Pancreas (tissue), 10 donors: ENCODE results near the gene CPT1A. TPM values are rescaled to one million over a fixed set of nuclear protein-coding genes. Genes with fewer than 3 reads are reported as not detected.

Source experiments
- ATAC-seq, 4 donors: fragments of 200-7000 bp; cut with Tn5 transposase; one replicate each; pipeline versions ENCODE4 v1.8.0 to v1.9.1; 2020; ENCODE audit warnings: mild to moderate bottlenecking in 4 of 4, moderate library complexity in 4 of 4
- DNase-seq, 6 donors: peaks; one replicate each; pipeline ENCODE4 v3.0.0-alpha.2; 2020
- FAIRE-seq: peaks from 2 replicates; lab custom pipeline; 2012; peaks lifted over from hg19 to GRCh38; lab: Jason Lieb, UNC
- H3K27ac ChIP-seq, 4 donors: fragments of 200-600 bp; sonication (generic); 1 replicate in 3 of 4; 2 replicates in 1 of 4; pipeline versions ENCODE4 v1.5.0 to v1.8.0; 2020
- H3K27me3 ChIP-seq, 4 donors: fragments of 200-600 bp; one replicate each; pipeline ENCODE4 v1.8.0; 2021
- H3K36me3 ChIP-seq, 3 donors: fragments of 200-600 bp; sonication (generic) in 1 of 3; one replicate each; pipeline versions ENCODE4 v1.5.0 to v1.8.0; 2020 to 2021
- H3K4me1 ChIP-seq, 3 donors: fragments of 200-600 bp; one replicate each; pipeline ENCODE4 v1.8.0; 2021
- H3K4me3 ChIP-seq, 4 donors: fragments of 200-600 bp; sonication (generic) in 2 of 4; one replicate each; pipeline versions ENCODE4 v1.5.0 to v1.8.0; 2020 to 2021
- H3K9me3 ChIP-seq, 4 donors: fragments of 200-600 bp; one replicate each; pipeline ENCODE4 v1.8.0; 2021
- CTCF ChIP-seq, 4 donors: fragments of 200-600 bp; sonication (generic) in 3 of 4; IDR thresholded peaks; one replicate each; pipeline versions ENCODE4 v1.5.0 to v1.8.0; 2021; ENCODE audit warnings: antibody characterized with exemption in 4 of 4
- WGBS, 2 donors: extraction: QIAGEN DNeasy Blood & Tissue Kit; methylation state at CpG; one replicate each; pipeline ENCODE4 v1.1.7; 2013; 5-methylcytosine and 5-hydroxymethylcytosine counted together
- intact Hi-C, 3 donors: fragments of 100-400 bp; cut with DNase I; formaldehyde crosslinking; loops; one replicate each; pipeline versions ENCODE4 v1.11.1 to v1.14.2; 2022
- polyA plus RNA-seq, 2 donors: library from polyadenylated mRNA; stranded (reverse); fragments of 200-250 nt; gene quantifications; one replicate each; pipeline ENCODE4 v1.2.3, GENCODE V29; 2013
- total RNA-seq, 6 donors: library from RNA; stranded (reverse); fragmentation: NEBNext Ultra II Directional in 4 of 6; extraction: Animal tissue kit (Norgen Biotek cat#: 25700) in 4 of 6; gene quantifications; one replicate each; pipeline versions ENCODE4 v1.2.1 to v1.2.4, GENCODE V29; 2021 to 2023
- donor health status: healthy with polysubstance abuse.
- donor health status: DM: no; HTN: no; CAD: no; lungs with moderate emphysema.
- donor health status: DM: no; HTN: no; CAD: no.
- donor health status: control.
- donor health status: control.
- donor health status: Bipolar disorder and iron deficiency.
- donor health status: DM: yes; HTN: yes; CAD: no.
- donor health status: DM: no; HTN: no; CAD: no.
- donor health status: DM: no; HTN: no; CAD: no.
- donor health status: DM: yes; HTN: yes; CAD: no.

CPT1A gene
- total and polyA plus RNA-seq, 8 donors, result 9.5 to 33.7 (median 20.5) TPM

- TF ChIP-seq CTCF (IDR thresholded peaks at IDR 0.05), result no peak
- WGBS, 2 donors, result 79 to 82% methylated on average over 6 of the region's 6 CpGs
- no peaks in the 10 kb centered on the region for H3K9me3 ChIP-seq
- no peaks in the 10 kb centered on the region for H3K27me3 ChIP-seq
- H3K4me1 ChIP-seq, result no peaks in the 10 kb centered on the region
- no peaks in the 10 kb centered on the region for H3K36me3 ChIP-seq
- ATAC-seq, result no peak
- no peak overlapping the region for H3K4me3 ChIP-seq
- FAIRE-seq, result no peak
- no peak for DNase-seq
- H3K27ac ChIP-seq, result no peak overlapping the region
- intact Hi-C loops, result no loop called here
Observed at GRCh38 chr11:68727783-68728182, 113.9 kb downstream of the CPT1A start.

DNA sequence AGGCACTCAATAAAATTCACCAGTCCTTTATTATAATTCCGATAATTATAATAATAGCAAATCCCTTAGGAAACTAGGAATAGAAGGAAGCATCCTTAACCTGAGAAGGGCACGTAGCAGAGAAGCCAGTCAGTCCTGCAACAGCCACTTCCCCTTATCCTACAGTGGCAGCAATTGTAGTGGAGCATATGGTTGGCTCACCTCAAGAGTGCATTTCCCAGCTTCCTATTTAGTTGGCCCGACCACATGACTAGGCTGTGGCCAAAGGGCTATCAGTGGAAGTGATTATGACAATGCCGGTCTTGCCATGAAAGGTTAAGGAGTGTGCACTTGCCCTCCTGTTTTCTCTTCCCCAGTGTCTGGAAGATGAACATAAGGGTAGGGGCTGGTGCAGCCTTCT, 117.4 kb downstream of the CPT1A start:
- intact Hi-C loops, result no loop called here
- TF ChIP-seq CTCF (IDR thresholded peaks at IDR 0.05), result no peak
- Histone ChIP-seq H3K27me3 (no peaks in the 10 kb centered on the region), H3K4me1 (no peaks in the 10 kb centered on the region), H3K9me3 (no peaks in the 10 kb centered on the region), H3K4me3 (no peak overlapping the region), H3K27ac (no peak overlapping the region), H3K36me3 (no peaks in the 10 kb centered on the region)
- 77 to 88% methylated on average over 4 of the region's 4 CpGs for WGBS, 2 donors
- ATAC-seq (no peak), FAIRE-seq (no peak), DNase-seq (no peak)

DNA sequence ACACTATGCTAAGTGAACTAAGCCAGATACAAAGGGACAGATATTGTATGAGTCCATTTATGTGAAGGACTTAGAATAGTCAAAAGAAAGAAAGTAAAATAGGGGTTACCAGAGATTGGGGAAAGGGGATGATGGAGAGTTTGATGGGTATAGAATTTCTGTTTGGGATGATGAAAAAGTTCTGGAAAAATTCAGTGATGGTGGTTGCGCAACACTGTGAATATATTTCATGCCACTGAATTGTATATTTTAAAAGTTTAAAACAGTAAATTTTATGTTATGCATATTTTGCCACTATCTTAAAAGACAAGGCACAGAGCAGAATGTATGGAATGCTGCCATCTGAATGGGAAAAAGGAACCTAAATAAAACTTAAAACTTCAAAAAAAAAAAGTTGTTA, 119.6 kb downstream of the CPT1A start:
- FAIRE-seq, result no peak
- H3K4me1 ChIP-seq, result no peaks in the 10 kb centered on the region
- H3K27me3 ChIP-seq, result no peaks in the 10 kb centered on the region
- no peak for ATAC-seq
- no peaks in the 10 kb centered on the region for H3K36me3 ChIP-seq
- intact Hi-C loops, result no loop called here
- no peak for DNase-seq
- 98 to 100% methylated on average over 1 of the region's 1 CpG for WGBS, 2 donors
- H3K27ac ChIP-seq, result no peak overlapping the region
- H3K9me3 ChIP-seq, result no peaks in the 10 kb centered on the region
- H3K4me3 ChIP-seq, result no peak overlapping the region
- no peak for TF ChIP-seq CTCF (IDR thresholded peaks at IDR 0.05)

DNA sequence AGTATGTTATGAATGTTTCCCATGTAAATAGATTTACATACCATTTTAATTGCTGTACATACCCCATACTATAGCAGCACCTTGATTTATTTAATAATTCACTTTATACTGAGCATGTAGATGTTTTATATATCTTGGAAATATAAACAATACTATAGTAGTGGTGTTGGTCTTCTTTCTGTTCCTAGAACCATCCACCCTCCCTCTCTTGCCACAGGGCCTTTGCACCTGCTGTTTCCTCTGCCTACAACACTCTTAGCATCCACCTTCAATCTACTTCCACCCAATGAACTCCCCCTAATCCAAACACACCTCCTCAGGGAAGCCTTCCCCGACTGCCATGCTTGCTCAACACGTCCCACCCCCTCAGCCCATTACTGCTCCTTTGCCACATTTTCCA, 120.6 kb downstream of the CPT1A start:
- Histone ChIP-seq H3K4me3 (no peak overlapping the region), H3K36me3 (no peaks in the 10 kb centered on the region), H3K4me1 (no peaks in the 10 kb centered on the region), H3K9me3 (no peaks in the 10 kb centered on the region), H3K27ac (no peak overlapping the region), H3K27me3 (no peaks in the 10 kb centered on the region)
- ATAC-seq (no peak), FAIRE-seq (no peak), DNase-seq (no peak)
- 86 to 100% methylated on average over 2 of the region's 2 CpGs for WGBS, 2 donors
- no peak for TF ChIP-seq CTCF (IDR thresholded peaks at IDR 0.05)
- intact Hi-C loops, result no loop called here

DNA sequence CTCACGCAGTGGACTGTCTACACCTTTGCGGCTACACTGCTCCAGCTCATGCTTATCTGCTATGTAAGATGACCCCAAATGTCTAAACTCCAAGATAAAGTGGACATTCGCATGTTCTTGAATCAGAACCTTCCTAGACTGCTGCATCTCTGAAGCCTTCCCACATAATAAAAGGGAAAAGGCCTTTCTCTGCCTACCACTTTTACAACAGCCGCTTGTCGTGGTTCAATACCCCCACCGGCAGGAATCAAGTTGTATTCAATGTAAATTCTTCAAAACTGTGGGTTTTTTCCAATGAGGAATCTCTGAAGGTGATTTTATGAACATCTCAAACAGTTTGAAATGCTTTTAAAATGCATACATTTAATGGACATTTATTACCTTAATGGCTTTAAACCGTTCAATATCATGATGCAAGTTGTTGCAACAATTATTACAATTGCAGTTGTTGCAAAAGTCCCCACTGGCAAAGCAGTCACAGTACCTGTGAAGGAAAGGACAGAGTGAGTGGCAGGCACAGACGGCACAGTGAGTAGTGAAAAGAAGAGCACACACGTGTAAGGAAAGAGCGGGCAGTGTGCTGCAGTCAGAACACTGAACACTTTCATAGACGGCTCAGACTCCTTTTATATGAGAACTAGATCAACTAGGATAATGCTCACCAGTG, 126.1 kb downstream of the CPT1A start:
- no peak for DNase-seq
- WGBS, 2 donors, result 88 to 90% methylated on average over 11 of the region's 11 CpGs
- Histone ChIP-seq H3K27me3 (no peaks in the 10 kb centered on the region), H3K9me3 (no peaks in the 10 kb centered on the region), H3K27ac (no peak overlapping the region), H3K4me1 (no peaks in the 10 kb centered on the region), H3K36me3 (no peaks in the 10 kb centered on the region), H3K4me3 (no peak overlapping the region)
- no peak for ATAC-seq
- no peak for FAIRE-seq
- intact Hi-C loops, result no loop called here
- no peak for TF ChIP-seq CTCF (IDR thresholded peaks at IDR 0.05)
